Limb (tissue), 2 donors: ENCODE measurements around the gene LTBP1.

Source experiments
- DNase-seq, 2 donors: peaks; one replicate each; pipeline ENCODE4 v3.0.0-alpha.2; 2016; ENCODE audit errors: extremely low spot score in 2 of 2

Gene LTBP1

GRCh38 chr2:33262097-33262496 lies 315.3 kb downstream of the LTBP1 start:
- DNase-seq: no peak

- DNase-seq: no peak
These were observed 318.0 kb downstream of the LTBP1 start for GRCh38 chr2:33264766-33265165.

GRCh38 chr2:33265584-33266338 lies 319.0 kb downstream of the LTBP1 start:
- no peak for DNase-seq

DNA sequence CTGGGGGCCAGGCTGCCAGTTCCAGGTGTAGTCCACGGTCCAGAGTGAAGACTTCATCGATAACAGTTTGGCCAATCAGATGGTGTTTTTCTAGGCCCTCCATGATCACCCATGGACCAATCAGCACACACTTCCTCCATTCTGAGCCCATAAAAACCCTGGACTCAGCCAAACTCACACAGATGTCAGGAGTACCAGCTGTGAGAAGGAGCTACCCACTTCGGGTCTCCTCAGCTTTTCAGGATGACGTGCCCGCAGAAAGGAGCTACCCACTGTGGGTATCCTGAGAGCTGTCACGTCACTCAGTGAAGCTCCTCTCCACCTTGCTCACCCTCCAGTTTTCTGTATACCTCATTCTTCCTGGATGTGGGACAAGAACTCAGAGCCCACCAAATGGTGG lies 319.7 kb downstream of the LTBP1 start:
- no peak for DNase-seq

DNA sequence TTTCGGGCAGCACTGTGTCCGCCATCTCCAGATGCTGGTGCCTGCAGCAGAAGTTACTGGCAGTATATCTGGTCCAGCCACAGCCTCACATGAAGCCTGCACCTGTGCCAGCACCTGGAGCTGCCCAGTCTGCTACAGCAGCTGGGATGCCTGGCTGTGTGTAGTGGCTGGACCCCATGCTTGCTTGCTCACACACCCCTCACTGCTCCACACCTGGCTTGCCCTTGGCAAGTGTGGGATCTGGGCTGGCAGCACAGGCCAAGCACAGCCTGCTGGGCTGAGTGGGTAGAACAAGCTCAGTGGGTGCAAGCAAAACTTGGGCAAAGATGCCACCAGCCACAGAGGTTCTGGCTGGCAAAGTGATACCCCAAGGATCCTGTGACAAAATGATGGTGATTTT lies 320.3 kb downstream of the LTBP1 start:
- DNase-seq: no peak

- peak in 1 of 2 donors; percentile 75 for DNase-seq
These were observed 321.0 kb downstream of the LTBP1 start for GRCh38 chr2:33267756-33268155.

DNA sequence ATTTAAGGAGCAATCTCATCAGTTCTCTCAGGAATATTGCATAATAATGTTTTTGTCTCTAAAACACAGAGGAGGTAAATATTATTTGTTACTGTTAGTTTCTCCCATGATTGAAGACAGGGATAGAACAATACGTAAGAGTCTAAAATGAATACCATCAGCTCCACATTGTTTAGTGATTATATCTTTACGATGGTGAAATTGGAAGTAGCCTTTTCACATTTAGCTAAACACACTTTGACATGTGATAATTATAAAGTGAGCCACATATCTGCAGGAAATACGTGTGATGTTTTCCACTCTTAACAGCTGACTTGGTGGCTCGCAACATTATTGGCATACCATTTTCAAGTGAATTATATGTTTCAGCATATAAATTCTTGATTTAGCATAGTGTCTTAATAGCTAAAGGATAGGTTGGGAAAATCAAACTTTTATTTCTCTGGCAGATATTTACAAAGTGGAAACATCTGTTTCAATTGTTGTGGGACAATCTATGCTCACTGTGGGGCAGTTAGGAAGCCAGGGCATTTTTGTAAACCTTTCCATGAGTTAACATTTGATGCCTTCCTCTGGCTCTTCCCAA lies 321.6 kb downstream of the LTBP1 start:
- peak in 1 of 2 donors; percentile 40 for DNase-seq

GRCh38 chr2:33272001-33272400 lies 325.2 kb downstream of the LTBP1 start:
- DNase-seq: no peak

- DNase-seq: no peak
These were observed 326.7 kb downstream of the LTBP1 start for GRCh38 chr2:33273479-33273878.

GRCh38 chr2:33274524-33274923 lies 327.8 kb downstream of the LTBP1 start:
- DNase-seq: no peak

- no peak for DNase-seq
These were observed 329.1 kb downstream of the LTBP1 start for GRCh38 chr2:33275689-33276444.

DNA sequence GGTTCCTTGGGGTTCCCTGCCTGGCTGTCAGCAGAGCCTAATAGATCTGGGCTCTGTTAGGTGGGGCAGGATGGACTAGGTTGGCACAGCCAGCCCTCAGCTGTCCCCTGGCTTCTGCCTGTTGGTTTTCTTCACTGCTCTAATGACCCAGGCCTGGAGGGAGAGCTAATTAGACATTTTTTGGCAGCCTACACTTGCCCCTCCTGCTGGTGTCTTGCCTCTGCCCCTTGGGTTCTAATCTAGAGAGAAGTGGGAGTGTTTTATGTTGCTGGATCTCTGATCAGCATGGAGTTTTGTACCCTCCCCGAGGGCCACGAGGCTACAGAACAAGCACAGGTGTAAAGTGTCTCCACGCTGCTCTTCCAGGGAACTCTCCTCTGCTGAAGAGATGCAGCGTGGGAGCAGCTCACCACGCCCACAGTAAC lies 330.3 kb downstream of the LTBP1 start:
- no peak for DNase-seq

DNA sequence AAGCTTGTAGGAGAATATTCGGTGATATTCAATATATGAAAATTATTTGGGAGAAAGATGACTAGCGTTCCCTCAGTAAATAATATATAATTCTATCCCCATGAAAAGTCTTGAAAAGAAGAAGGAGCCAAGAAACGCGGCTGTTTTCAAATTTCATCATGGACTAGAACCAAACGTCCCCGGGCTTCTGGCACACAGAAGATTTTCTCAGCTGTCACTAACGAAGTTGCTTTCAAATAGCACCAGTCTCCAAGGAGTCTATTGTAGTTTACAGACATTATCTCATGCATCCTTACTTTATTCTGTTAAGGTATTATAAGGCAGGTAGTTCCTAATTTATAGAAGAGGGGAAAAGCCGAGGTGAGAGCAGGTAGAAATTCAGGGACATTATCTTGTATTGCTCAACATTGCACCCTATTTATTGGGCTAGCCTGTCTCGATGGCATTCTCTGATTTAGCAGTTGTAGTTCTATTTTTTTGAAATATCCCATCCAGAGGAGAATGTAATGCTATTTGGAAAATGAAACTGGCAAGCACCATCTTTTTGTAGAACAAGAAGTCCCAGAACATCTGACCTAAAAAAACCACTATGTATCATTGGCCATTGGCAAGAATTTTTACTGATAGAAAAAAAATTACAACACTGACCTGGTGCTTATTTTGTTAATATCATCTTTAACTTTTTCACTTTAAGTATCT lies 331.6 kb downstream of the LTBP1 start:
- no peak for DNase-seq

DNA sequence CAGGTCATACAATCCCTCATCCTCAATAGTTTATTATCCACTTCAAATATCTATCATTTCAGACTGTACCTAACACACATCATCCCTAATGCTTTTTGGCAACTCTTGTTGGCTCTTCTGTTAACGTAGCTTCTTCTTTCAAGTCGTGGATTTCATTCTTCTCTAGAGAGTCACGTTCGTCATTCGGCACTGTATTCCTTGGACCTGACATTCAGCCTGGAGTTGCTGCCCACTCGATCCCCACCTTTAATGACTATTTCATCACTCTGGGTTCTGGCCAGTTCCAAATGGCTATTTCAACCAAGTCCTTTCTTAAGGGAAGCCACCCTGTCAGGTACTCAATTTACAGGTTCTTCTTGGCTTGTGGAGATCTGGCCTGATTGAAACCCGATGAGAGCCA lies 337.5 kb downstream of the LTBP1 start:
- no peak for DNase-seq

DNA sequence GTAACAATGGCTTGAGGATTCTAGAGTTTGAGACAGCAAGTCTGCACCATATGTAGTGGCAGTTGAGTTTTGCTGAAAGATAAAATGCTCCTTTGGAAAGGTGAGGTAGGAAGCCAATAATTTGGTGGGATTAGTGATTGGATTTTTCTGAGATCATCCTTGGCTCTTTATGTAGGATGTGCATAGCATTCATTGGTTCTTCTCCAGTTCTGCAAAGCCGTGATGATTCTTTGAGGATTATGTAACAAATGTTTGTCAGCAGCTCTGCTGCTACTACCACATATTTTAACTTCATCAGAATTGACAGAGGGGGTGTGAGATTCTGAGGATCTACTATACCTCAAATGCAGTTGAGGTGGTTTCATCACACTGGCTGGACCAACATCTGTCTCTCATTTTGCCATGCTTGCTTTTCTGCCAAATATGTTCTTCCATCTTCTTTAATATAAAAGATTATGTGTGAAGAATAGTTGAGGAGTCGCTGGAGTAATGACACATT lies 340.8 kb downstream of the LTBP1 start:
- DNase-seq: no peak

DNA sequence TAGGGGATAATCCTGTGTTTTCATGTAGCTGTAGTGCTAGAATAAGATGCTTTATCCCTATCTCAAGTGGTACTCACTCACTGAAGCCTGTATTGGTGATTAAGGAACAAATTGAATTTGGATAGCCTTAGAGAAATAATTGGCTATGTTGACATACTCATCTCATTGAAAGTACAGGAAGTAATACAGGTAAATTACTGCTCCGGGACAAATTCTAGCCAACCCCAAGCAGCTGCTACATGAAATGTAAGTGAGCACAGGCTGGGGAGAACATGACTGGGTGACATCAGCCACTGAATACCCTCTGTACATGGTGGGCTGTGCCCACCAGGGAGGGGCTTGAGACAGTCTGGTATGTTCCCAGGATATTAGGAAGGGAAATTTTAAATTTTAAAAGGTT lies 341.3 kb downstream of the LTBP1 start:
- no peak for DNase-seq

DNA sequence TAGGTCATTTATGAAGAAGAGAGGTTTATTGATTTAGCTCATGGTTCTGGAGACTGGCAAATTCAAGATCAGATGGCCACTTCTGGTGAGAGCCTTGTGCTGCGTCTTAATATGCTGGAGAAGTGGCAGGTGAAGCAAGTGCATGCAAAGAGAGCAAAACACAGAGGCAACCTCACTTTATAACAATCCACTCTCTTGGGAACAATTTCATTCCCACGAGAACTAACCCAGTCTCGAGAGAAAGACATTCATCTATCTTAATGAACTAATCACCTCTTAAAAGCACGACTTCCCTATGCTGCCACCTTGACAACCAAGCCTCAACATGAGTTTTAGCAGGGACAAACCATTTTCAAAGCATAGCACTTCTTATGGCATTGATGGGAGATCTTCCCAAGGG lies 343.2 kb downstream of the LTBP1 start:
- DNase-seq: no peak

- no peak for DNase-seq
These were observed 344.7 kb downstream of the LTBP1 start for GRCh38 chr2:33291278-33292013.

GRCh38 chr2:33292063-33292462 lies 345.3 kb downstream of the LTBP1 start:
- no peak for DNase-seq

DNA sequence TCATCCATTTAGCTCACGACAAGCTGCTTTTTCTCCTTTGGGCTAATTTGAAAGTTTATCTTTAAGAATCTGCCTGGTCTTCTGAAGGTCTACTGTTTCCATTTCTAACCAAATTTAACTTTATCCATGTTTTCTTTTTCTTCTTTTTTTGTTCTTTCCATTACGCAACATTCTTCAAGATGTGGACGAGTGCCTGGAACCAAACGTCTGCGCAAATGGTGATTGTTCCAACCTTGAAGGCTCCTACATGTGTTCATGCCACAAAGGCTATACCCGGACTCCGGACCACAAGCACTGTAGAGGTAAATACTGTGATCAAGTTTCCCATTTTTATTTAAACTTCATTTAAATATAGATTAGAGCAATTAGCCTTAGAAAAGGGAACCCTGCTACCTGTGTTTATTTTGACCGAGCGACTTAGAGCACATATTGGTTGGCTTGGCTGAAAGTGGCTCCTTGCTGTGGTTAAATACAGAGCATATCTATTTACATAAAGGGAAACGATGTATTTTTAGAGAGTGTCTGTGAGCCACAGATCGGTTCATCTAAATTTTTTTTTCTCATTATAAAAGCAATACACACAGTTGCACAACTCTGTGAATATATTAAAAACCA lies 346.3 kb downstream of the LTBP1 start:
- no peak for DNase-seq

DNA sequence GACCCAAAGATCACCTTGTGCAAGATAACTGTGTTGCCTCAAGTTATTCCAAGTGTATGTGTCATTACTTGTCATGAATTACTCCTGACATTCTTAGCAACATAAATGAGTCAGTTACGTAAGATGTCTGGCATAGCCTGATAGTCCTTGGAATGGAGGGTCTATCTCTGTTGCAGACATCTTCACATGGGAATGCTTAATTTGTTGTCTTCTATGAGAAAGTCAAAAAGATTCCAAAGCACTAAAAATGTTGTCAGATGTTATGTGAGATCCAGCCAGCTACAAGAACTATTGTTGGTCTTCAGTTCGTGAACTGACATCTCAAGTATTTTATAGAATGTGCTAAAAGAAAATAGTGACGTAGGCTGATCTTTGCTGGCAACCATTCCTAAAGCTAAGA lies 351.5 kb downstream of the LTBP1 start:
- no peak for DNase-seq
